ENCODE measurements around the gene DCST1. TPM values are rescaled to one million over a fixed set of nuclear protein-coding genes. Genes with fewer than 3 reads are reported as not detected.

DCST1 gene
- total RNA-seq, 1 donor from 2014 or later, result not detected

- Mint-ChIP-seq H3K9me3 (no peaks in the 10 kb centered on the region), H3K27ac (ENCODE audit: unreplicated experiment) (no peak overlapping the region), H3K36me3 (ENCODE audit: low read depth) (no peaks in the 10 kb centered on the region), H3K27me3 (ENCODE audit: low read depth) (no peaks in the 10 kb centered on the region), H3K4me1 (peaks cover 31% of the 10 kb centered on the region), H3K4me3 (peak overlapping the region; percentile 92)
- no peak for DNase-seq (ENCODE audit: low read depth, low spot score)
- TF ChIP-seq CTCF (conservative IDR thresholded peaks at IDR 0.05), result no peak
Measured at GRCh38 chr1:154999571-155000410, 33.8 kb upstream of the DCST1 start.

GRCh38 chr1:155000411-155000725 lies 33.3 kb upstream of the DCST1 start:
- Mint-ChIP-seq H3K4me3 (peak overlapping the region; percentile 92), H3K27ac (ENCODE audit: unreplicated experiment) (no peak overlapping the region), H3K9me3 (no peaks in the 10 kb centered on the region), H3K36me3 (ENCODE audit: low read depth) (no peaks in the 10 kb centered on the region), H3K4me1 (peaks cover 31% of the 10 kb centered on the region), H3K27me3 (ENCODE audit: low read depth) (no peaks in the 10 kb centered on the region)
- no peak for DNase-seq (ENCODE audit: low read depth, low spot score)
- no peak for TF ChIP-seq CTCF (conservative IDR thresholded peaks at IDR 0.05)

GRCh38 chr1:155000726-155001424 lies 32.7 kb upstream of the DCST1 start:
- no peak overlapping the region for H3K27ac Mint-ChIP-seq (ENCODE audit: unreplicated experiment)
- H3K4me3 Mint-ChIP-seq, result peak overlapping the region; percentile 92
- peak; percentile 80 for DNase-seq (ENCODE audit: low read depth, low spot score)
- no peaks in the 10 kb centered on the region for H3K27me3 Mint-ChIP-seq (ENCODE audit: low read depth)
- TF ChIP-seq CTCF (conservative IDR thresholded peaks at IDR 0.05), result peak; percentile 14
- no peaks in the 10 kb centered on the region for H3K9me3 Mint-ChIP-seq
- H3K36me3 Mint-ChIP-seq (ENCODE audit: low read depth), result no peaks in the 10 kb centered on the region
- peaks cover 31% of the 10 kb centered on the region for H3K4me1 Mint-ChIP-seq

GRCh38 chr1:155001425-155001674 lies 32.3 kb upstream of the DCST1 start:
- Mint-ChIP-seq H3K27ac (ENCODE audit: unreplicated experiment) (no peak overlapping the region), H3K4me3 (peak overlapping the region; percentile 84), H3K36me3 (ENCODE audit: low read depth) (no peaks in the 10 kb centered on the region), H3K9me3 (no peaks in the 10 kb centered on the region), H3K4me1 (peaks cover 31% of the 10 kb centered on the region), H3K27me3 (ENCODE audit: low read depth) (no peaks in the 10 kb centered on the region)
- TF ChIP-seq CTCF (conservative IDR thresholded peaks at IDR 0.05), result no peak
- no peak for DNase-seq (ENCODE audit: low read depth, low spot score)

GRCh38 chr1:155001675-155002463 lies 31.8 kb upstream of the DCST1 start:
- H3K36me3 Mint-ChIP-seq (ENCODE audit: low read depth), result no peaks in the 10 kb centered on the region
- H3K4me3 Mint-ChIP-seq, result peak overlapping the region; percentile 89
- no peaks in the 10 kb centered on the region for H3K9me3 Mint-ChIP-seq
- H3K4me1 Mint-ChIP-seq, result peaks cover 35% of the 10 kb centered on the region
- no peaks in the 10 kb centered on the region for H3K27me3 Mint-ChIP-seq (ENCODE audit: low read depth)
- H3K27ac Mint-ChIP-seq (ENCODE audit: unreplicated experiment), result no peak overlapping the region
- peak; percentile 98 for DNase-seq (ENCODE audit: low read depth, low spot score)
- peak; percentile 52 for TF ChIP-seq CTCF (conservative IDR thresholded peaks at IDR 0.05)

All from neural crest cell (in vitro differentiated cells).